WERI-Rb-1 (cell line): Measurements from ENCODE around the gene TUBA3C.

Experiments
- DNase-seq: peaks from one replicate; pipeline ENCODE4 v3.0.0-alpha.2; 2020
- H3K27ac ChIP-seq: fragments of 250-450 bp; sonication (Bioruptor Pico); 2 replicates; pipeline ENCODE4 v1.5.1; 2020; ENCODE audit warnings: mild to moderate bottlenecking, moderate library complexity
- H3K27me3 ChIP-seq: fragments of 250-450 bp; sonication (Bioruptor Pico); 2 replicates; pipeline ENCODE4 v1.5.1; 2021; ENCODE audit warnings: mild to moderate bottlenecking, low read depth, moderate library complexity; ENCODE audit not compliant: insufficient read depth, severe bottlenecking
- H3K36me3 ChIP-seq: fragments of 250-450 bp; sonication (Bioruptor Pico); 2 replicates; pipeline ENCODE4 v1.5.1; 2020; ENCODE audit warnings: mild to moderate bottlenecking, moderate library complexity
- H3K4me3 ChIP-seq: 2 replicates; pipeline ENCODE4 v1.5.1; 2011; ENCODE audit warnings: low read depth, mild to moderate bottlenecking, control low read depth, low read length
- H3K9me3 ChIP-seq: fragments of 250-450 bp; sonication (Bioruptor Pico); 2 replicates; pipeline ENCODE4 v1.5.1; 2021; ENCODE audit warnings: mild to moderate bottlenecking, moderate library complexity; ENCODE audit not compliant: severe bottlenecking
- CTCF ChIP-seq: IDR thresholded peaks from 2 replicates; pipeline ENCODE4 v1.5.1; 2011; ENCODE audit warnings: low read depth, mild to moderate bottlenecking, control low read depth, inconsistent platforms, low read length

The TUBA3C gene

GRCh38 chr13:19158526-19159174 lies 23.0 kb downstream of the TUBA3C start:
- no peak for TF ChIP-seq CTCF
- H3K27ac ChIP-seq: no peak overlapping the region
- peaks cover 75% of the 10 kb centered on the region for H3K27me3 ChIP-seq
- no peaks in the 10 kb centered on the region for H3K36me3 ChIP-seq
- no peak for DNase-seq
- peaks cover 1% of the 10 kb centered on the region for H3K9me3 ChIP-seq
- no peak overlapping the region for H3K4me3 ChIP-seq

- DNase-seq: no peak
- TF ChIP-seq CTCF: no peak
- no peaks in the 10 kb centered on the region for H3K9me3 ChIP-seq
These were observed 23.6 kb downstream of the TUBA3C start for GRCh38 chr13:19158006-19158405.

GRCh38 chr13:19157461-19157860 lies 24.2 kb downstream of the TUBA3C start:
- no peak for TF ChIP-seq CTCF
- Histone ChIP-seq H3K36me3 (no peaks in the 10 kb centered on the region), H3K27ac (no peak overlapping the region), H3K9me3 (no peaks in the 10 kb centered on the region), H3K27me3 (peaks cover 81% of the 10 kb centered on the region), H3K4me3 (no peak overlapping the region)
- DNase-seq: no peak

More at GRCh38 chr13:19158006-19158405, 23.6 kb downstream of the TUBA3C start:
- H3K4me3 ChIP-seq: no peak overlapping the region
- no peak overlapping the region for H3K27ac ChIP-seq
- no peaks in the 10 kb centered on the region for H3K36me3 ChIP-seq
- peaks cover 80% of the 10 kb centered on the region for H3K27me3 ChIP-seq

- Histone ChIP-seq H3K27me3 (peaks cover 81% of the 10 kb centered on the region), H3K4me3 (no peak overlapping the region), H3K36me3 (no peaks in the 10 kb centered on the region), H3K27ac (no peak overlapping the region), H3K9me3 (no peaks in the 10 kb centered on the region)
- no peak for TF ChIP-seq CTCF
- DNase-seq: no peak
These were observed 25.4 kb downstream of the TUBA3C start for GRCh38 chr13:19156013-19156825.

- no peak for TF ChIP-seq CTCF
- H3K36me3 ChIP-seq: no peaks in the 10 kb centered on the region
These were observed 26.2 kb downstream of the TUBA3C start for GRCh38 chr13:19155321-19155861.

More at GRCh38 chr13:19155321-19155861, 26.2 kb downstream of the TUBA3C start:
- no peak for DNase-seq
- H3K4me3 ChIP-seq: no peak overlapping the region
- H3K27ac ChIP-seq: no peak overlapping the region
- H3K9me3 ChIP-seq: no peaks in the 10 kb centered on the region
- peaks cover 81% of the 10 kb centered on the region for H3K27me3 ChIP-seq
